Caki2 (cell line): ENCODE data around the gene ABR. TPM values are rescaled to one million over a fixed set of nuclear protein-coding genes. Genes with fewer than 3 reads are reported as not detected.
"Not testable (repeated sequence)": the region's sequence is repeated elsewhere in the genome, so short reads cannot be mapped to it uniquely, and the experiment has no call there.

ENCODE experiments used
- DNase-seq: peaks from one replicate; pipeline ENCODE4 v3.0.0-alpha.2; 2015; ENCODE audit warnings: low read depth
- in situ Hi-C: cut with HindIII; loops from 2 replicates; pipeline ENCODE4 v1.10.0; 2016; ENCODE audit warnings: low sequenced_read_pairs, low pct_unique_long_range_greater_than_20kb, mixed read lengths
- total RNA-seq: library from RNA; depleted of rRNA; stranded (reverse); fragments of >200 nt; shearing (Covaris generic); gene quantifications from 2 replicates; pipeline ENCODE4 v1.2.3, GENCODE V29; 2014; ENCODE audit warnings: low replicate concordance

Gene ABR
- total RNA-seq, 1 experiment from 2014 or later: 37.4 TPM

DNA sequence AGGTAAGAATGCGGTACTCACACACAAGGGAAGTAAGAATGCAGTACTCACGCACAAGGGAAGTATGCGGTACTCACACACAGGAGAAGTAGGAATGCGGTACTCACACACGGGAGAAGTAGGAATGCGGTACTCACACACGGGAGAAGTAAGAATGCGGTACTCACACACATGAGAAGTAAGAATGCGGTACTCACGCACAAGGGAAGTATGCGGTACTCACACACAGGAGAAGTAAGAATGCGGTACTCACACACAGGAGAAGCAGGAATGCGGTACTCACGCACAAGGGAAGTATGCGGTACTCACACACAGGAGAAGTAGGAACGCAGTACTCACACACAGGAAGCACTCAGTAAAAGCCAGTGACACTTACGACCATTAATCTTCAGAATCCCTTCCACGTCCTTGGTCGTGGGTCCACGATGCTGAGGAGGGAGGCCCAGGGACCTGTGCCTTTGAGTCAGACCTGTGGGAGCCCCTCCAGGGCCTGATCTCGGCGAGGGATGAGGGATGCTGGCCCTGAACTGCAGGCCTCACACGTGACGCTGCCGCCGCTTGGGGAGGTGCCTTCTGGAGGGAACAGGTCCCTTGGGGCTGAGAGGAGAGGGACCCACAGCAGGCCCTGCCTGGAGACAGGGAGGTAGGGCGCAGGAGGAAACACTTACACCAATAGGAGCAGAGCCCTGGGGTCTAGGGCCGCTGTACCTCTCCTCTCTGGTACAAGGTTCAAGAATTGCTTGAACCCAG is 20.2 kb downstream of the ABR start:
- in situ Hi-C loops: no loop called here
- DNase-seq: no peak

DNA sequence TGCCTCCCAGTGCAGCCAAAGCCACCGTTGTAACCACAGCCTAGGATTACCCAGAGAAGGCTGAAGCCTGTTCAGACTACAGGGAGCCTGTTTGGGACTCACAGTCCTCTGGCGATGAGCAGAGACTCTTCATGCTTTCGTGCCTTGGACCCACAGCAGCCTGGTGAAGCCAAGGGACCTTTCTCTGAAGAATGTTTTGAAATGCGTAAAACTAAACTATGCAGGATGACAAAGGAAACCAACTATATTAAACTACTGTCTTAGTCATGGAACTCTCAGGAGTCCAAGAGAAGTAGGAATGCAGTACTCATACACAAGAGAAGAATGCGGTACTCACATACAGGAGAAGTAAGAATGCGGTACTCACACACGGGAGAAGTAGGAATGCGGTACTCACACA is 20.9 kb downstream of the ABR start:
- in situ Hi-C loops: no loop called here
- no peak for DNase-seq

DNA sequence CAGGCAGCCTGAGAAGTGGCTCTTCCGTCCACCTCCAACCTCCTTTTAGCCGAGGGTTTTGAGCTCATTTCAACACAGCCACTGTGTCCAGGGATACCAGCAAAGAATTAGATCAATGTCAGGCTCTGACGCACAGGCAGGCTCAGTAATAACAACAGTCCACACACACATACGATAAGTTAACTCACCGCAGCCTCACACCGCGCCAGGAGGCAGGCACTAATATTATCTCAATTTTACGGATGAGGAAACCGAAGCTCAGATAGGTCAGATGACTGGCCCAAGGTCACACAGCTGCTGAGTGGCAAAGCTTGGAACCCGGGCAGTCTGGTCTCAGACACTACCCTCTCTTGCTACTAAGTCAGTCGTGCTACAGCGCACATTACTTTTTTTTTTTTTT is 22.9 kb downstream of the ABR start:
- DNase-seq: no peak
- in situ Hi-C loops: no loop called here

DNA sequence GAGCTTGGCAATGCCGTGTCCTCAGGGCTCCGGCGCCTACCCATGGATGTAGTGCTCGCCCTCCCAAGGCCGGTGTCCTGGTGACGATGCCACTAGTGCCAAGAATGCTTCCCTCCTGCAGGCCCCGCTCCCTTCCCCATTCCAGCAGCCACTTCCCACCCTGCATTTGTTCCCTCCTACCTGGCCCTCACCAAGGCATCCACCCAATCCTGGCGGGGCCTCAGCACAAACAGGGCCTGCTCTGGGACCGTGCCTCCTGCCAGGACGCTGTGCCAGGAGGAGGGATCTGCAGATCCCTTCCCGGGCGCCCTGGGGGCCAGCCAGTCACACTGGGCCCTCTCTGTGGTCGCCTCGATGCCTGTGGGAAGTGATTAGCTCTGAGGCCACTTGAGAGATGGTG is 25.1 kb downstream of the ABR start:
- DNase-seq: no peak
- in situ Hi-C loops: no loop called here

DNA sequence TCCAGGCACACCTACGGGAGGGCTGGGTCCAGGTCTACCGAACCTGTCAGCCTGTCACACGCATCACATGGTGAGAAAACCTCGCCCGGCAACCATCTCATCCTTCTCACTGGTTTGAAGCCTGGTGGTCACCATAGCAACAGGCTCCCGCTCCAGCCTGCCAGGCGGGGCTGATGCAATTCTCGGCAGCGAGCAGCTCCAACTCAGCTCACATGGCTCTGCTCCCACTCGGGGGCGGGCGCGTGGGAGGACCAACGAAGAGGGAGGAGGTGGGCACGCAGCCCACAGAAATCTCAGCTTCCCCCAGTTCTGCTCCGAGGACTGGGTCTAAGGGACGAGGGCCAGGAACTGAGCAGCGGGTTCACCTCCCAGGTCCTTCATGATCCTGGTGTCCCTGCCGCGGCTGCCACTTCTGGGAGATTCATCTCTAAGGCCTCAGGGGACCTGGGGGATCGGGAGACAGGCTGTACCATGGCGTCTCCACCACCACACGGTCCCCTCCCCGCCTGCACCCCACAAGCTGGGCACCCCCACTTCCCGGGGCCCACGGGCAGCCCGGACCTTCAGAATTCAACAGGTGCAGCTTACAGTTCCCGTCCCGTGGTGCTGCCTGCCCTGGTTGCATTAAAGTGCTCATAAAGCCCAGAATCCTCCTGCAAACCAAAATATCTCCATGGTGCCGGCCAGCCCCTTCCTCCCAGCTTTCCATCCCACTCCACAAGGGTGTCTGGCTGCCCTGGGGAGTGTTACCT is 25.8 kb downstream of the ABR start:
- no peak for DNase-seq
- in situ Hi-C loops: no loop called here

DNA sequence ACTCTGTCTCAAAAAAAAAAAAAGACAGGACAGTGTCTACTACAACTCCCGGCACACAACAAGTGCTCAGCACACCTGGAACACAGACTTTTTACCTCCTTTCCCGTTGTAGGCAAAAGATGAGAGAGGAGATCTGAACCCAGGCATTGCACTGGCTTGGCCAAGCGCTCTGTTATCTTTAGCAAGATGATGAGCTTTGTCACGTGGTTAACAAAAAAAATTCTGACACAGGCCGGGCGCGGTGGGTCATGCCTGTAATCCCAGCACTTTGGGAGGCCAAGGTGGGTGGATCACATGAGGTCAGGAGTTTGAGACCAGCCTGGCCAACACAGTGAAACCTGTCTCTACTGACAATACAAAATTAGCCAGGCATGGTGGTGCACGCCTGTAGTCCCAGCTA is 27.2 kb downstream of the ABR start:
- in situ Hi-C loops, DNase-seq: not testable (repeated sequence)

DNA sequence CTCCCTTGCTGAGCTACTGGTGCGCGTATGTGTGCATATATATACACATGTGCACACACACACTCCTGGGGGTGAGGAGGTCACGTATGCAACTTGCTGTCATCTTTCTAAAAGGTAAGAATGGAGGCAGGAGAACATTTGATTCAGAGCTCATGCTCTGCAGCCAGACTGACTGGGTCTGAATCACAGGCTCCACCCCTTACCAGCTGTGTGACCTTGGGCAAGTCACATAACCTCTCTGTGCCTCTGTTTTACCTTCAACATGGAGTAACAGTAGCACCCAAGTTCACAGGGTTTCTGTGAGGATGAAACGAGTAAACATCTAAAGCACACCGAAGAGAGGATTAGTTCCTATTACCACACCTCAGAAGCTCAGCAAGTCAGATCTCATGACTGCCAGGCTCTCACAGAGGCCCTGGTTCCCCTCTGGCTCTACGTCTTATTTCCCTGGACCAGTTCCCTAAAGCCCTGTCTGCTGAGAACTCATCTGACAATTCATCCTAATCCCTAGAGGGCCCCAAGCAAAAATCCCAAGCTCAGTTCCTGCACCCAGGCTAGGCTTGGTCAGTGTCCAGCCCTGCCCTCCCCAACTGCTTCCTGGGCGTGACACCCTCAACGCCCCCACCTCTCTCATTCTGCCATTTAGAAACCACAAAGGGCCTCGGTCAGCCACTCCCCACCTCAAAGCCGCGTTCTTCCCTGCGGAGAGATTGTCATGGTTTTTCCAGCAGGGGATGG is 28.7 kb downstream of the ABR start:
- in situ Hi-C loops: no loop called here
- DNase-seq: no peak

DNA sequence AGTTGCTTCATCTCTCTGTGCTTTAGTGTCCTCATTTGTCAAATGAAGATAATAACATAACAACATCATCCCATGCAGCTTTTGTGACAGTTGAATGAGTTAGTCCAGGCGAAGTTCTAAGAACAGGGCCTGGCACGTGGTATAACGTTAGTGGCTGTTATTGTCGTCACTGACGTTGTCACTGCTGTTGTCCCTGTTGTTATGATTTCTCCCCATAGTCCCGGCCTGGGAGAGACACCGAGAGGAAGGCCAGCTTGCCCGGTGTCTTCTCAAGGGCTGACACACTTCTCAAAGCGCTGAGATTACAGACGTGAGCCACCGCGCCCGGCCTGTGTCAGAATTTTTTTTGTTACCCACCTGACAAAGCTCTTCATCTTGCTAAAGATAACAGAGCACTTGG is 29.9 kb downstream of the ABR start:
- in situ Hi-C loops: no loop called here
- DNase-seq: no peak

DNA sequence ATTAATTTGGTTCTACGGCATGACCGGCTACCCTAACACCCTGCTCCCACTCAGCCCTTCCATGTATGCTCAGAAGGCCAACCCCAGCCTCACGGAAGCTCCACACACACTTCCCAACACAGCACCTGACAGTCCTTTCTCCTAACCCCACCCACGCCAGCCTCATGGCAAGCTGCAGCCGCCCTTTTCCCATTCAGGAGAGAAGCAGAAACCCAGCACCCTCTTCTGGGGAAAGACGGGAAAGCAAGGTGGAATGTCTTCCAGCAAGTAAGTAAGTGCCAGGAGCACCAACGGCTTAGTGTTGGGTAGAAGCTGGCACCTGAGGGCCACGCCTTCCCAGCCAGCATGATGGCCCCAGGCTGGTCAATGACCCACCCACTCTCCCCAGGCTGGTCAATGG is 32.1 kb downstream of the ABR start:
- DNase-seq: peak; percentile 75
- in situ Hi-C loops: no loop called here

DNA sequence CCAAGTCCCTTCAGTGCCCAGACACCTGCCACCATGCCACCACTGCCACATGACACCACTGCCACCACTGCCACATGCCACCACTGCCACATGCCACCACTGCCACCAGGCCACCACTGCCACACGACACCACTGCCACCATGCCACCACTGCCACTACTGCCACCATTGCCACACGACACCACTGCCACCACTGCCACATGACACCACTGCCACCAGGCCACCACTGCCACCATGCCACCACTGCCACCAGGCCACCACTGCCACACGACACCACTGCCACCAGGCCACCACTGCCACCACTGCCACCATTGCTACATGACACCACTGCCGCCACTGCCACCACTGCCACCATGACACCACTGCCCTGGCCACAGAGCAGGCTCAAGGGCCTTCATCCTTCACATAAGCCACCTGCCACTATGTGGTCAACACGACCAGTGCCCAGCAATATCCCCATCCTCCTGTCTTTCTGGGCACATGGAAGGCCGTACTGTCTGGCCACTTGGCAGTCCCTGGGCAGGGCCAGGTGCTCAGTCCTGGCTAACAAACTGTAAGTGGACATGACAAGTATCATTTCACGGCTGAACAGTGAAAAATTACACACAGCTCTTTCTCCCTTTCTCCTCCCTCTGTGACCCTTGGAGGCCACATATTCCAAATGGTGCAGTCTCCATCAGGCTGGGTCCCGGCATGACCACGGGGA is 33.1 kb downstream of the ABR start:
- in situ Hi-C loops: no loop called here
- no peak for DNase-seq

DNA sequence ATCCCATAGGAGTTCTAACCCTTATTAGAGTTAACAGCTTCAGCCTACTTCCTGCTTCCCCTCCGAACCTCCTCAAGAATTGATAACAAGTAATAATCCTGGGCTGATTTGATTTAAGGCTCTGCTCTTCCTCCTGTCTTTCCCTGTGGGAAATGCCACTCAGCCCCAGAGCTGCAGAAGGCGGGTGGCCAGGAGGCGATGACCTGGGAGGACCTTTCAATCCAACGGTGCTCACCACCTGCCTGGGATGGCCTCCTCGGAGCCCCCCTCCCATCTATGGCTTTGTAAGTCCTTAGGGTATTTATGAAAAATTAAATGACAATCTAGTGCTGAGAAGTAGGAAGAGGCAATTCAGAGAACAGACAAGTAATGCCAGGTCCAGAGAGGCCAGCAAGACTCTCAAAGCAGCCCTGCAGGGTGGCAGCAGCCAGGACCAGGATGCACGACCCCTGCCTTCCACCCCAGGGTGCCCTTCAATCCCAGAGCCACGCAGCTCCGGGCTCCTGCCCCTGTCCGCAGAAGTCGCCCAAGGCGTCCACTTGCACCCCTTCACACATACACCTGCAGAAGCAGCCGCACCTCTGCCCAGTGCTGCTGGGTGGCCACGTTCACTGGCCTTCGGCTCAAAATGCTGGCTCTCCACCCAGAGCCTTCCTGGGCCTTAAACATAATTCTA is 34.3 kb downstream of the ABR start:
- no peak for DNase-seq
- in situ Hi-C loops: no loop called here

DNA sequence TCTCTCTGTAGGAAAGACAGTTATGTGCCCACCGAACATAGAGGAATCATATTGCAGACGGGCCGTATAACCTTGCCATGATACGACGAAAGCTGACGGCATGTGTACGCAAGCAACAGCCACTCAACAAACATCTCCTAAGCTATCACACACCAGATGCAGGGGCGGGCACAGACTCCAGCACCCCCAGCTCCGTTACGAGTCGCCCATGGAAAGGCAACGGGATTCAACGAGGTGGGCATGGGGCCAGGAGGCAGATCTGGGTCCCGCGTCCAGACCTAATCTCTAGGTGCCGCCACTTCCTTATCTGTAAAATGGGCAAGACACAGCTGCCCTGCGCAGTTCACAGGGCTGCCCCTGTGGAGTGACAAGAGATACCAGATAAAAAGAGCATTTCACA is 35.6 kb downstream of the ABR start:
- no peak for DNase-seq
- in situ Hi-C loops: no loop called here

DNA sequence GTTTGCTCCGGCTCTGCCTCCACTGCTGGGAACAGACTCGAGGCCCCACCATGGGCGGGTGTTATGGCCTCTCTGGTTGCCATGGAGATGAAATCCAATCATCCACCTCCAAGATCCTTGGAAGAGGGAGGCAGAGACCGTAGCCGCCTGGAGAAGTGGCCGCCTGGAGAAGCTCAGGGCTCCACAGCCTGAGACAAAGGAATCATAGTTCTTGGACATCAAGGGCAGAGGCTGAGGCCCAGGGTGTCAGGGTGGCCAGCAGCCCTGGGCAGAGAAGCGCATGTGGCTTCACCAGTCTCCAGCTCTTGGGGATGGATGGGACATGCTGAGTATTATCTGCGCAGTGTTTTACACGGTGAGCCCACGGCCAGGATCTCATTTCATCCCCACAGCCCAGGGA is 36.2 kb downstream of the ABR start:
- no peak for DNase-seq

DNA sequence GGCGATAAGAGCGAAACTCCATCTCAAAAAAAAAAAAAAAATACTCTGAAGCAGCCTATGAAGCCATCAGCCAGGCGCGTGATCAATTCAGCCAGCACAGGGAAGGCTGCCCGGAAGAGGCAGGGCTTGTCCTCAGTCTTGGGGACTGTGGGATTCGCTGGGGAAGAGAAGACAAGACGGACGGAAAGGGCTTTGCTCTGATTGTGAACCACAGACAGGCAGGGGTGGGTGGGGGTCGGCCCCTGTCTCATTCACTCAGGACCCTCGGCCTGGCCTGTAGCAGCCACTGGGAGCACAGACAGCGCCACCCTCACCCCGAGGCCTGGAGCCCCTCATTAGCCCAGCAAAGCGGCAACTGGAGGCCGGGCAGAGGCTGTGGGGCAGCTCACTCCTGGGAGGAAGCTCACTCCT is 37.2 kb downstream of the ABR start:
- DNase-seq: no peak
- in situ Hi-C loops: no loop called here

More for the DNA sequence above, 36.2 kb downstream of the ABR start:
- in situ Hi-C loops: no loop called here

DNA sequence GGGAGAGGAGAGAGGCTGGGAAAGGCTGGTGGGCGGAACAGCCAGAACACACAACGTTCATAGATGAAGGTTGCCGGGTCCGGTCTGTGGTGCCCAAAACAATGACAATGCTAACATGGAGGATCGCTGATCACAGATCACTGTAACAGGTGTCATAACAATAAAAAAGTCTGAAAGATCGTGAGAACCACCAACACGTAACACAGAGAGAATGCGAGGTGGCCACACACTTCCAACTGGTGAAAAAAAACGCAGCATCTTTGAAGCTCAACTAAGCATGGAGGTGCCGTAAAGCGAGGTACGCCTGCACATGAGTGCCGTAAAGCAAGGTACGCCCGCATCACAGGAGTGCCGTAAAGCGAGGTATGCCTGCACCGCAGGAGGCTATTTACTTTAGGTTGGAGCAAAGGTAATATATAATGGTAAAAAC is 42.3 kb downstream of the ABR start:
- in situ Hi-C loops: no loop called here

DNA sequence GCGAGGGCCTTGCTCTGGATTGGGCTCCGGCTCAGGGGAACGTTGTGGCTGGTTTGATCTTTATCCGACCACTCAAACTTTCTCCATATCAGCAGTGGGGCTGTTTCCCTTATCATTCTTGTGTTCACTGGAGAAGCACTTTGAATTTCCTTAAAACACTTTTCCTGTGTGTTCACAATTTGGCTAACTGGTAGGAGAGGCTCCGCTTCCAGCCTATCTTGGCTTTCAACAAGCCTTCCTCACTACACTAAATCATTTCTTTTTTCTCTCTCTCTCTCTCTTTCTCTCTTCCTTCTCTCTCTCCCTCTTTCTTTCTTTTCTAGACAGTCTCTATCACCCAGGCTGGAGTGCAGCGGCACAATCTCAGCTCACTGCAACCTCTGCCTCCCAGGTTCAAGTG is 43.0 kb downstream of the ABR start:
- DNase-seq: no peak
- in situ Hi-C loops: no loop called here

More for the DNA sequence above, 42.3 kb downstream of the ABR start:
- DNase-seq: no peak

DNA sequence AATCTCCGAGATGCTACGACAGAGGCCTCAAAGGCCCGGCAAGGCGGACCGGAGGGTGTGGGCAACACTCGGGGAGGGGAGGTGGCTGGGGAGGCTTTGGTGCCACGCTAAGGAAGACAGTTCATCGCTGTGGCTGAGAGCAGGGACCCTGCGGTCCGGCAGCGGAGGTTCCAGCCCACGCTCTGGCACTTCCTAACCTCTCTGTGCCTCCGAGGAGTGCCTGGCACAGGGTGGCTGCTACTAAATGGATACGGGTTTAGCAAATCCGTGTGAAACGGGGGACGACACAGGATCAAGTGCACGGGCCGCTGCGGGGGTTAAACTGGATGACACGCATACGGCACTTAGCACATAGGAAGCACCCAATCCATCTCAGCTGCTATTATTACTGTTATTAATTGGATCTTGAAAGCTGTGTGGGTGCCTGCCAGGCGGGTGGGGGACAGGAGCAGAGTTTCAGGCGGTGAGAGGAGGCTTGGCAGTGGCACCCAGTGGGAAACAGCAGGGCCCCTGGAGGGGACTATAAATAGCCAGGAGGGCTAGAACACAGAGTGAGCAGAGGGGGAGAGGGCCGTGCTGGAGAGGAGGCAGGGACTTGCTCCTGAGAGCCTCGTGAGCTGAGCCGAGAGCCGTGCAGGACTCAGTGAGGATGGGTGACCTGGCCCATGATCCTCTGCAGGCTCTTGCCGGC is 45.0 kb downstream of the ABR start:
- in situ Hi-C loops: no loop called here
- no peak for DNase-seq

DNA sequence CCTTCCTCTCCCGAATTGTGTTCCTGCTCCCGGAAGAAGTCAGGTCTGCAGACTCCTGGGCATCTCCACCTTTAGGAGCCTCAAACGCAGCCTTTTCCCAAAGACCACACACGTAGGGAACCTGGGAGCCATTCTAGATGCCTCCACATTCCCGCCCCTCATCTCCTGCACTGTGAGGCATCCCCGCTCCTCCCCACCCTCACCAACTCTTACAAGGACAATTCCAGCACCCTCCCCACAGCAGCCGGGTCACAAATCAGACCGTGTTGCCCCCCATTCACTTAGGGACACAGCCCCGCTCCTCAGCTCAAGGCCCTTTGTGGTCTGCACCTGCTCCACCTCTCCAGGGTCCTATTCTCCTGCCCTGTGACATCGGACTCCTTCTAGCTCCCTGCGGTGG is 49.6 kb downstream of the ABR start:
- in situ Hi-C loops: no loop called here

More for the DNA sequence above, 49.6 kb downstream of the ABR start:
- no peak for DNase-seq
